GM23338 (cell line): ENCODE measurements around the gene AKT2. TPM values are rescaled to one million over a fixed set of nuclear protein-coding genes. Genes with fewer than 3 reads are reported as not detected.

Experiments
- ATAC-seq: fragments of 200-7000 bp; cut with Tn5 transposase; 3 replicates; pipeline ENCODE4 v1.9.1; 2020
- DNase-seq: peaks from one replicate; pipeline ENCODE4 v3.0.0-alpha.2; 2015; ENCODE audit warnings: low spot score
- H2AFZ ChIP-seq: fragments of 200-600 bp; sonication (generic); 2 replicates; pipeline ENCODE4 v1.8.0; 2016; ENCODE audit warnings: antibody characterized with exemption, mild to moderate bottlenecking, moderate library complexity
- H3F3A ChIP-seq: fragments of 200-600 bp; sonication (generic); replicated peaks from 2 replicates; pipeline ENCODE4 v1.8.0; 2017; ENCODE audit warnings: antibody characterized with exemption, mixed run types, low read depth
- H3K27ac ChIP-seq: fragments of 200-600 bp; sonication (generic); 2 replicates; pipeline ENCODE4 v1.6.1; 2016; ENCODE audit warnings: low read depth
- H3K27me3 ChIP-seq: fragments of 200-600 bp; sonication (generic); 2 replicates; pipeline ENCODE4 v1.8.0; 2016; ENCODE audit warnings: mild to moderate bottlenecking, mixed run types, moderate library complexity; ENCODE audit not compliant: insufficient read depth
- H3K36me3 ChIP-seq: fragments of 200-600 bp; sonication (generic); 2 replicates; pipeline ENCODE4 v1.8.0; 2016; ENCODE audit warnings: mild to moderate bottlenecking; ENCODE audit not compliant: insufficient read depth
- H3K4me1 ChIP-seq: fragments of 200-600 bp; sonication (generic); 2 replicates; pipeline ENCODE4 v1.8.0; 2016; ENCODE audit warnings: mild to moderate bottlenecking, moderate library complexity; ENCODE audit not compliant: insufficient read depth
- H3K4me2 ChIP-seq: fragments of 200-600 bp; sonication (generic); 2 replicates; pipeline ENCODE4 v1.7.1; 2017; ENCODE audit warnings: mixed run types
- H3K4me3 ChIP-seq: fragments of 200-600 bp; sonication (generic); 2 replicates; pipeline ENCODE4 v1.6.1; 2016; ENCODE audit warnings: mixed run types
- H3K79me2 ChIP-seq: fragments of 200-600 bp; sonication (generic); replicated peaks from 2 replicates; pipeline ENCODE4 v1.8.0; 2017; ENCODE audit warnings: mild to moderate bottlenecking; ENCODE audit not compliant: insufficient read depth
- H3K9me2 ChIP-seq: fragments of 200-600 bp; sonication (generic); 2 replicates; pipeline ENCODE4 v1.8.0; 2017; ENCODE audit not compliant: insufficient read depth
- H4K20me1 ChIP-seq: fragments of 200-600 bp; sonication (generic); replicated peaks from 2 replicates; pipeline ENCODE4 v1.8.0; 2017; ENCODE audit warnings: mild to moderate bottlenecking; ENCODE audit not compliant: insufficient read depth
- H3K27ac Mint-ChIP-seq: 2 replicates; pipeline ENCODE4 v1.8.0; 2020; ENCODE audit warnings: inconsistent platforms, mild to moderate bottlenecking, moderate library complexity, mixed read lengths
- H3K27me3 Mint-ChIP-seq: 3 replicates; pipeline ENCODE4 v1.8.0; 2022; ENCODE audit warnings: low read depth, mild to moderate bottlenecking, moderate library complexity, mixed read lengths, inconsistent platforms; ENCODE audit not compliant: insufficient read depth, poor library complexity
- H3K36me3 Mint-ChIP-seq: 3 replicates; pipeline ENCODE4 v1.8.0; 2021; ENCODE audit warnings: low read depth, mild to moderate bottlenecking, inconsistent platforms, moderate library complexity, mixed read lengths
- H3K4me1 Mint-ChIP-seq: 3 replicates; pipeline ENCODE4 v1.8.0; 2020; ENCODE audit warnings: mild to moderate bottlenecking, inconsistent platforms, mixed read lengths
- H3K4me3 Mint-ChIP-seq: 3 replicates; pipeline ENCODE4 v1.8.0; 2021; ENCODE audit warnings: moderate library complexity, mild to moderate bottlenecking, inconsistent platforms, mixed read lengths
- H3K9me3 Mint-ChIP-seq: 3 replicates; pipeline ENCODE4 v1.8.0; 2020; ENCODE audit warnings: moderate library complexity, mild to moderate bottlenecking, inconsistent platforms, mixed read lengths
- CREB1 ChIP-seq: fragments of 250-450 bp; sonication (Bioruptor Pico); IDR thresholded peaks from 2 replicates; pipeline ENCODE4 v1.5.0; 2020; ENCODE audit warnings: low read depth, mild to moderate bottlenecking, moderate library complexity
- EZH2 ChIP-seq: fragments of 200-600 bp; sonication (generic); IDR thresholded peaks from one replicate; pipeline ENCODE4 v1.8.0; 2017; ENCODE audit warnings: antibody characterized with exemption, mild to moderate bottlenecking, low read depth; ENCODE audit not compliant: unreplicated experiment
- EZH2phosphoT487 ChIP-seq: fragments of 200-600 bp; sonication (generic); IDR thresholded peaks from one replicate; pipeline ENCODE4 v1.8.1; 2018; ENCODE audit warnings: antibody characterized with exemption; ENCODE audit not compliant: unreplicated experiment
- JUNB ChIP-seq: IDR thresholded peaks from one replicate; pipeline ENCODE4 v1.6.1; 2016; ENCODE audit warnings: antibody characterized with exemption; ENCODE audit not compliant: unreplicated experiment
- NANOG ChIP-seq: IDR thresholded peaks from 2 replicates; pipeline ENCODE4 v1.6.1; 2016; ENCODE audit warnings: antibody characterized with exemption, borderline replicate concordance
- POLR2AphosphoS5 ChIP-seq: IDR thresholded peaks from 2 replicates; pipeline ENCODE4 v1.6.1; 2016; ENCODE audit warnings: antibody characterized with exemption, low read depth
- STAT1 ChIP-seq: IDR thresholded peaks from one replicate; pipeline ENCODE4 v1.6.1; 2016; ENCODE audit warnings: antibody characterized with exemption; ENCODE audit not compliant: unreplicated experiment
- ZNF114 ChIP-seq: fragments of 250-450 bp; sonication (Bioruptor Pico); IDR thresholded peaks from 2 replicates; pipeline ENCODE4 v1.5.0; 2020; ENCODE audit warnings: mild to moderate bottlenecking, moderate library complexity
- ZNF331 ChIP-seq: fragments of 250-450 bp; sonication (Bioruptor Pico); IDR thresholded peaks from 2 replicates; pipeline ENCODE4 v1.5.0; 2020; ENCODE audit warnings: low read depth, mild to moderate bottlenecking, moderate library complexity
- polyA plus RNA-seq: library from polyadenylated mRNA; unstranded; fragments of >200 nt; fragmentation: Nextera tagmentation; extraction: Ambion mirVana; gene quantifications from 2 replicates; pipeline ENCODE4 v1.2.1, GENCODE V29; 2016
- total RNA-seq: library from RNA; depleted of rRNA; stranded (reverse); fragments of >200 nt; shearing (Covaris generic); gene quantifications from 2 replicates; pipeline ENCODE4 v1.2.3, GENCODE V29; 2014
- TF ChIP-seq, protein P1 (sequence below): IDR thresholded peaks from 2 replicates; pipeline ENCODE4 v1.6.1; 2016; ENCODE audit warnings: antibody characterized with exemption
- TF ChIP-seq, protein P2 (sequence below), 2 experiments: fragments of 200-600 bp in 1 of 2; sonication (generic) in 1 of 2; conservative IDR thresholded peaks; 2 replicates each; pipeline versions ENCODE4 v1.5.1 to v1.6.1; 2016 to 2017; ENCODE audit warnings: antibody characterized with exemption in 2 of 2, low read depth in 2 of 2, mild to moderate bottlenecking in 2 of 2, moderate library complexity in 1 of 2
- TF ChIP-seq, protein P3 (sequence below): fragments of 250-450 bp; sonication (Bioruptor Pico); IDR thresholded peaks from 2 replicates; pipeline ENCODE4 v1.5.0; 2020; ENCODE audit warnings: mild to moderate bottlenecking, moderate library complexity
- TF ChIP-seq, protein P4 (sequence below): IDR thresholded peaks from one replicate; pipeline ENCODE4 v1.6.1; 2018; ENCODE audit warnings: antibody characterized with exemption; ENCODE audit not compliant: unreplicated experiment

Gene AKT2
- total and polyA plus RNA-seq, 2 experiments from 2014 or later, result 17.6 to 123 TPM

DNA sequence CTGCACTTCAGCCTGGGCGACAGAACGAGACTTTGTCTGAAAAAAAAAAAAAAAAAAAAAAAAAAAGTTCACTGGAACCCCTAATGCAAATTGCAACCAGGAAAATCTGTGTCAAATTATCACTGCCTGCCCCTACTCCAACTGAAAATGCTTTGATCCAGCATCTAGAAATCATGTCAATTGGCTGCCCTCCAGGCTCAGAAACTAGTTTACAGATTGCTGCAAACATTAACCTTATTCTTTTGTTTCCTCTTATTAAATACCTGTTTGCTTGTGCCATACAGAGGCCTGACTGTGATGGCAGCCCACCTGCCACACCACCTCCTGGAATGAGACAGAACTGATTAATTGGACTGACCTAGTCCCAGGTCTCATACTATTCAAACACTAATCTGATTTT lies 18.6 kb upstream of the AKT2 start:
- H3K4me3 ChIP-seq, result no peak overlapping the region
- H3K27ac Mint-ChIP-seq, result no peak overlapping the region
- no peak for DNase-seq
- H3F3A ChIP-seq, result no peaks in the 10 kb centered on the region
- no peaks in the 10 kb centered on the region for H3K27me3 ChIP-seq
- no peaks in the 10 kb centered on the region for H4K20me1 ChIP-seq
- H2AFZ ChIP-seq, result no peak overlapping the region
- TF ChIP-seq ZNF331 (CRISPR knock-in tag) (no peak), CREB1 (CRISPR knock-in tag) (no peak), POLR2AphosphoS5 (no peak), EZH2 (no peak), JUNB (no peak), NANOG (no peak), EZH2phosphoT487 (no peak), STAT1 (no peak), ZNF114 (CRISPR knock-in tag) (no peak)
- TF ChIP-seq, protein P1, sequence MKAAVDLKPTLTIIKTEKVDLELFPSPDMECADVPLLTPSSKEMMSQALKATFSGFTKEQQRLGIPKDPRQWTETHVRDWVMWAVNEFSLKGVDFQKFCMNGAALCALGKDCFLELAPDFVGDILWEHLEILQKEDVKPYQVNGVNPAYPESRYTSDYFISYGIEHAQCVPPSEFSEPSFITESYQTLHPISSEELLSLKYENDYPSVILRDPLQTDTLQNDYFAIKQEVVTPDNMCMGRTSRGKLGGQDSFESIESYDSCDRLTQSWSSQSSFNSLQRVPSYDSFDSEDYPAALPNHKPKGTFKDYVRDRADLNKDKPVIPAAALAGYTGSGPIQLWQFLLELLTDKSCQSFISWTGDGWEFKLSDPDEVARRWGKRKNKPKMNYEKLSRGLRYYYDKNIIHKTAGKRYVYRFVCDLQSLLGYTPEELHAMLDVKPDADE, result no peak
- TF ChIP-seq, protein P2, sequence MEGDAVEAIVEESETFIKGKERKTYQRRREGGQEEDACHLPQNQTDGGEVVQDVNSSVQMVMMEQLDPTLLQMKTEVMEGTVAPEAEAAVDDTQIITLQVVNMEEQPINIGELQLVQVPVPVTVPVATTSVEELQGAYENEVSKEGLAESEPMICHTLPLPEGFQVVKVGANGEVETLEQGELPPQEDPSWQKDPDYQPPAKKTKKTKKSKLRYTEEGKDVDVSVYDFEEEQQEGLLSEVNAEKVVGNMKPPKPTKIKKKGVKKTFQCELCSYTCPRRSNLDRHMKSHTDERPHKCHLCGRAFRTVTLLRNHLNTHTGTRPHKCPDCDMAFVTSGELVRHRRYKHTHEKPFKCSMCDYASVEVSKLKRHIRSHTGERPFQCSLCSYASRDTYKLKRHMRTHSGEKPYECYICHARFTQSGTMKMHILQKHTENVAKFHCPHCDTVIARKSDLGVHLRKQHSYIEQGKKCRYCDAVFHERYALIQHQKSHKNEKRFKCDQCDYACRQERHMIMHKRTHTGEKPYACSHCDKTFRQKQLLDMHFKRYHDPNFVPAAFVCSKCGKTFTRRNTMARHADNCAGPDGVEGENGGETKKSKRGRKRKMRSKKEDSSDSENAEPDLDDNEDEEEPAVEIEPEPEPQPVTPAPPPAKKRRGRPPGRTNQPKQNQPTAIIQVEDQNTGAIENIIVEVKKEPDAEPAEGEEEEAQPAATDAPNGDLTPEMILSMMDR (conservative IDR thresholded peaks at IDR 0.05; ENCODE audit: low read depth in 2 of 2), result no peak
- TF ChIP-seq, protein P3, sequence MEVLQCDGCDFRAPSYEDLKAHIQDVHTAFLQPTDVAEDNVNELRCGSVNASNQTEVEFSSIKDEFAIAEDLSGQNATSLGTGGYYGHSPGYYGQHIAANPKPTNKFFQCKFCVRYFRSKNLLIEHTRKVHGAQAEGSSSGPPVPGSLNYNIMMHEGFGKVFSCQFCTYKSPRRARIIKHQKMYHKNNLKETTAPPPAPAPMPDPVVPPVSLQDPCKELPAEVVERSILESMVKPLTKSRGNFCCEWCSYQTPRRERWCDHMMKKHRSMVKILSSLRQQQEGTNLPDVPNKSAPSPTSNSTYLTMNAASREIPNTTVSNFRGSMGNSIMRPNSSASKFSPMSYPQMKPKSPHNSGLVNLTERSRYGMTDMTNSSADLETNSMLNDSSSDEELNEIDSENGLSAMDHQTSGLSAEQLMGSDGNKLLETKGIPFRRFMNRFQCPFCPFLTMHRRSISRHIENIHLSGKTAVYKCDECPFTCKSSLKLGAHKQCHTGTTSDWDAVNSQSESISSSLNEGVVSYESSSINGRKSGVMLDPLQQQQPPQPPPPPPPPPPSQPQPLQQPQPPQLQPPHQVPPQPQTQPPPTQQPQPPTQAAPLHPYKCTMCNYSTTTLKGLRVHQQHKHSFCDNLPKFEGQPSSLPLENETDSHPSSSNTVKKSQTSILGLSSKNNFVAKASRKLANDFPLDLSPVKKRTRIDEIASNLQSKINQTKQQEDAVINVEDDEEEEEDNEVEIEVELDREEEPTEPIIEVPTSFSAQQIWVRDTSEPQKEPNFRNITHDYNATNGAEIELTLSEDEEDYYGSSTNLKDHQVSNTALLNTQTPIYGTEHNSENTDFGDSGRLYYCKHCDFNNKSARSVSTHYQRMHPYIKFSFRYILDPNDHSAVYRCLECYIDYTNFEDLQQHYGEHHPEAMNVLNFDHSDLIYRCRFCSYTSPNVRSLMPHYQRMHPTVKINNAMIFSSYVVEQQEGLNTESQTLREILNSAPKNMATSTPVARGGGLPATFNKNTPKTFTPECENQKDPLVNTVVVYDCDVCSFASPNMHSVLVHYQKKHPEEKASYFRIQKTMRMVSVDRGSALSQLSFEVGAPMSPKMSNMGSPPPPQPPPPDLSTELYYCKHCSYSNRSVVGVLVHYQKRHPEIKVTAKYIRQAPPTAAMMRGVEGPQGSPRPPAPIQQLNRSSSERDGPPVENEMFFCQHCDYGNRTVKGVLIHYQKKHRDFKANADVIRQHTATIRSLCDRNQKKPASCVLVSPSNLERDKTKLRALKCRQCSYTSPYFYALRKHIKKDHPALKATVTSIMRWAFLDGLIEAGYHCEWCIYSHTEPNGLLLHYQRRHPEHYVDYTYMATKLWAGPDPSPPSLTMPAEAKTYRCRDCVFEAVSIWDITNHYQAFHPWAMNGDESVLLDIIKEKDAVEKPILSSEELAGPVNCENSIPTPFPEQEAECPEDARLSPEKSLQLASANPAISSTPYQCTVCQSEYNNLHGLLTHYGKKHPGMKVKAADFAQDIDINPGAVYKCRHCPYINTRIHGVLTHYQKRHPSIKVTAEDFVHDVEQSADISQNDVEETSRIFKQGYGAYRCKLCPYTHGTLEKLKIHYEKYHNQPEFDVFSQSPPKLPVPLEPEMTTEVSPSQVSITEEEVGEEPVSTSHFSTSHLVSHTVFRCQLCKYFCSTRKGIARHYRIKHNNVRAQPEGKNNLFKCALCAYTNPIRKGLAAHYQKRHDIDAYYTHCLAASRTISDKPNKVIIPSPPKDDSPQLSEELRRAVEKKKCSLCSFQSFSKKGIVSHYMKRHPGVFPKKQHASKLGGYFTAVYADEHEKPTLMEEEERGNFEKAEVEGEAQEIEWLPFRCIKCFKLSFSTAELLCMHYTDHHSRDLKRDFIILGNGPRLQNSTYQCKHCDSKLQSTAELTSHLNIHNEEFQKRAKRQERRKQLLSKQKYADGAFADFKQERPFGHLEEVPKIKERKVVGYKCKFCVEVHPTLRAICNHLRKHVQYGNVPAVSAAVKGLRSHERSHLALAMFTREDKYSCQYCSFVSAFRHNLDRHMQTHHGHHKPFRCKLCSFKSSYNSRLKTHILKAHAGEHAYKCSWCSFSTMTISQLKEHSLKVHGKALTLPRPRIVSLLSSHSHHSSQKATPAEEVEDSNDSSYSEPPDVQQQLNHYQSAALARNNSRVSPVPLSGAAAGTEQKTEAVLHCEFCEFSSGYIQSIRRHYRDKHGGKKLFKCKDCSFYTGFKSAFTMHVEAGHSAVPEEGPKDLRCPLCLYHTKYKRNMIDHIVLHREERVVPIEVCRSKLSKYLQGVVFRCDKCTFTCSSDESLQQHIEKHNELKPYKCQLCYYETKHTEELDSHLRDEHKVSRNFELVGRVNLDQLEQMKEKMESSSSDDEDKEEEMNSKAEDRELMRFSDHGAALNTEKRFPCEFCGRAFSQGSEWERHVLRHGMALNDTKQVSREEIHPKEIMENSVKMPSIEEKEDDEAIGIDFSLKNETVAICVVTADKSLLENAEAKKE (CRISPR knock-in tag), result no peak
- TF ChIP-seq, protein P4, sequence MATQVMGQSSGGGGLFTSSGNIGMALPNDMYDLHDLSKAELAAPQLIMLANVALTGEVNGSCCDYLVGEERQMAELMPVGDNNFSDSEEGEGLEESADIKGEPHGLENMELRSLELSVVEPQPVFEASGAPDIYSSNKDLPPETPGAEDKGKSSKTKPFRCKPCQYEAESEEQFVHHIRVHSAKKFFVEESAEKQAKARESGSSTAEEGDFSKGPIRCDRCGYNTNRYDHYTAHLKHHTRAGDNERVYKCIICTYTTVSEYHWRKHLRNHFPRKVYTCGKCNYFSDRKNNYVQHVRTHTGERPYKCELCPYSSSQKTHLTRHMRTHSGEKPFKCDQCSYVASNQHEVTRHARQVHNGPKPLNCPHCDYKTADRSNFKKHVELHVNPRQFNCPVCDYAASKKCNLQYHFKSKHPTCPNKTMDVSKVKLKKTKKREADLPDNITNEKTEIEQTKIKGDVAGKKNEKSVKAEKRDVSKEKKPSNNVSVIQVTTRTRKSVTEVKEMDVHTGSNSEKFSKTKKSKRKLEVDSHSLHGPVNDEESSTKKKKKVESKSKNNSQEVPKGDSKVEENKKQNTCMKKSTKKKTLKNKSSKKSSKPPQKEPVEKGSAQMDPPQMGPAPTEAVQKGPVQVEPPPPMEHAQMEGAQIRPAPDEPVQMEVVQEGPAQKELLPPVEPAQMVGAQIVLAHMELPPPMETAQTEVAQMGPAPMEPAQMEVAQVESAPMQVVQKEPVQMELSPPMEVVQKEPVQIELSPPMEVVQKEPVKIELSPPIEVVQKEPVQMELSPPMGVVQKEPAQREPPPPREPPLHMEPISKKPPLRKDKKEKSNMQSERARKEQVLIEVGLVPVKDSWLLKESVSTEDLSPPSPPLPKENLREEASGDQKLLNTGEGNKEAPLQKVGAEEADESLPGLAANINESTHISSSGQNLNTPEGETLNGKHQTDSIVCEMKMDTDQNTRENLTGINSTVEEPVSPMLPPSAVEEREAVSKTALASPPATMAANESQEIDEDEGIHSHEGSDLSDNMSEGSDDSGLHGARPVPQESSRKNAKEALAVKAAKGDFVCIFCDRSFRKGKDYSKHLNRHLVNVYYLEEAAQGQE, result no peak
- H3K9me2 ChIP-seq, result no peaks in the 10 kb centered on the region
- ATAC-seq, result no peak
- H3K4me1 ChIP-seq, result 0 out of 2 replicates have a peak, but pooled peaks cover 7% of the 10 kb centered on the region
- no peaks in the 10 kb centered on the region for H3K27me3 Mint-ChIP-seq
- peaks cover 9% of the 10 kb centered on the region; the same call in 2 of the 3 replicates for H3K4me1 Mint-ChIP-seq
- no peak overlapping the region for H3K27ac ChIP-seq
- H3K4me3 Mint-ChIP-seq, result no peak overlapping the region
- no peaks in the 10 kb centered on the region for H3K36me3 ChIP-seq
- H3K9me3 Mint-ChIP-seq, result no peaks in the 10 kb centered on the region
- no peaks in the 10 kb centered on the region for H3K36me3 Mint-ChIP-seq
- H3K79me2 ChIP-seq, result no peaks in the 10 kb centered on the region
- H3K4me2 ChIP-seq, result no peak overlapping the region
